ENCODE data around the gene PGC.

Gene PGC

DNA sequence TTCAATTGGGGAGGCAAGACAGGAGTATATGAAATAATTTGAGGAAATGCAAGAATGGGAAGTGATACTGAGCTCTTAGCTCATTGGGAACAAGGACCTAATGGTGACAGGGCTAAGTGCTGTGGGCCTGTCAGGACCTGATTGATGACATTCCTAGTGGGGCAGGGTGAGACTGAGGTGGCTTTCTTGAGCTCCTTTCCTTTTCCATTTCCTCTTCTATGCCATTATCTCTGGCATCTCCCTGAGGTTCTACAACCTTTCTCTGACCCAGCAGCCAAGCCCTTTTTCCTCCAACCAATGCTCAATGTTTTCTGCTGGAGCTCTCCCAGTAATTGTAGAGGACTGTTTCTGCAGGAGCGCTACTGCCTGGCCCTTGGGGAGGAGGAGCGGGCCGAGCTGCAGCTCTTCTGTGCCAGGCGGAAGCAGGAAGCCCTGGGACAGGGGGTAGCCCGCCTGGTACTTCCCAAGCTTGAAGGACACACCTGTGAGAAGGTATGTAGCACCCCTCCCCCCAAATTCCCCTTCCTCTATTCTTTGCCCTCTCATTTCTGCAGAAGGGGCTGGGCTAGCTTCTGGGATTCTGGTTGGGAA lies 37.5 kb upstream of the PGC start:
- H3K4me2 ChIP-seq (ENCODE audit: low read depth, low read length): no peak overlapping the region
- H3K9ac ChIP-seq (ENCODE audit: low read length): no peak overlapping the region
- peaks cover 7% of the 10 kb centered on the region; the same call in 1 of the 2 replicates for H3K4me1 ChIP-seq (ENCODE audit: low read length)
- DNase-seq: no peak
- no peak overlapping the region for H3K4me3 ChIP-seq (ENCODE audit: low read length)
- peaks cover 8% of the 10 kb centered on the region for H3F3A ChIP-seq (ENCODE audit: insufficient read depth, low read length)
- H3K9me3 ChIP-seq (replicated peaks; ENCODE audit: insufficient read depth, low read length): no peaks in the 10 kb centered on the region
- H2AFZ ChIP-seq (ENCODE audit: low read length): no peak overlapping the region
- H4K20me1 ChIP-seq (ENCODE audit: insufficient read depth, low read length): no peaks in the 10 kb centered on the region
- H3K36me3 ChIP-seq (replicated peaks; ENCODE audit: insufficient read depth, low read length): no peaks in the 10 kb centered on the region
- peaks cover 48% of the 10 kb centered on the region for H3K27me3 ChIP-seq (replicated peaks; ENCODE audit: insufficient read depth, low read length)
- TF ChIP-seq, protein P1, sequence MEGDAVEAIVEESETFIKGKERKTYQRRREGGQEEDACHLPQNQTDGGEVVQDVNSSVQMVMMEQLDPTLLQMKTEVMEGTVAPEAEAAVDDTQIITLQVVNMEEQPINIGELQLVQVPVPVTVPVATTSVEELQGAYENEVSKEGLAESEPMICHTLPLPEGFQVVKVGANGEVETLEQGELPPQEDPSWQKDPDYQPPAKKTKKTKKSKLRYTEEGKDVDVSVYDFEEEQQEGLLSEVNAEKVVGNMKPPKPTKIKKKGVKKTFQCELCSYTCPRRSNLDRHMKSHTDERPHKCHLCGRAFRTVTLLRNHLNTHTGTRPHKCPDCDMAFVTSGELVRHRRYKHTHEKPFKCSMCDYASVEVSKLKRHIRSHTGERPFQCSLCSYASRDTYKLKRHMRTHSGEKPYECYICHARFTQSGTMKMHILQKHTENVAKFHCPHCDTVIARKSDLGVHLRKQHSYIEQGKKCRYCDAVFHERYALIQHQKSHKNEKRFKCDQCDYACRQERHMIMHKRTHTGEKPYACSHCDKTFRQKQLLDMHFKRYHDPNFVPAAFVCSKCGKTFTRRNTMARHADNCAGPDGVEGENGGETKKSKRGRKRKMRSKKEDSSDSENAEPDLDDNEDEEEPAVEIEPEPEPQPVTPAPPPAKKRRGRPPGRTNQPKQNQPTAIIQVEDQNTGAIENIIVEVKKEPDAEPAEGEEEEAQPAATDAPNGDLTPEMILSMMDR (IDR thresholded peaks at IDR 0.05; ENCODE audit: low read length): no peak
- TF ChIP-seq EZH2 (optimal IDR thresholded peaks at IDR 0.05; ENCODE audit: low read depth, low read length) (no peak), EZH2phosphoT487 (IDR thresholded peaks at IDR 0.05; ENCODE audit: low read length) (no peak)
- no peak overlapping the region for H3K27ac ChIP-seq (ENCODE audit: low read length)
- H3K79me2 ChIP-seq (ENCODE audit: low read length): peaks cover 16% of the 10 kb centered on the region
- H3K9me2 ChIP-seq (replicated peaks; ENCODE audit: insufficient read depth, low read length): no peaks in the 10 kb centered on the region

DNA sequence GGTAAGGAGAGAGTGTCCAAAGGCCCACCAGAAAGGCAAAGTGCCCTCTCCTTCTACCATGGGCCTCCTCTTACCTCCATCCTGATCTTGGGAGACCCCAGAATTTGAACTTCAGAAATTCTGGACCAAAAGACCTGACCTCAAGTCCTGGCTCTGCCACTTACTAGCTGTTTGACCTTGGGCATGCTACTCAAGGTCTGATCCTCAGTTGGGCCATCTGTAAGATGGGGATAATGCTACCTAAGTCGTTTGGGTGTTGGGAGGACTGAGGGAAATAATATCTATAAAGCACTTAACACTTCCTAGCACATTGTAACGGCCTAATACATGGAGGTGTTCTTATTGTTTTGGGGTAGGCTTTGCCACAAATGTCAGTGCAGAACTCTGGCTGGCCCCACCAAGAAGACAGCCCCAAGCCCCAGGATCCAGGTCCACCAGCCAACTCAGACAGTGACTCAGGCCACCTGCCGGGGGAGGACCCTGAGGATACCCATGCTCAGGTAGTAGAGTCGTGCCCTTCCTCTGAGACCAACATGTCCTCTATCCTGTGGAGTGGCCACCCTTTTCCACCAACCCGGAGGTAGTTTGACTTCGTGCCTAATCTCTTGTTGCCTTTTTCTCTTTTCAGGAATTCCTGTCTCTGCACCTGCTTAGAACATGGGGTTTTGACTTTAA lies 36.0 kb upstream of the PGC start:
- H3K27me3 ChIP-seq (replicated peaks; ENCODE audit: insufficient read depth, low read length): peaks cover 48% of the 10 kb centered on the region
- no peaks in the 10 kb centered on the region for H3K36me3 ChIP-seq (replicated peaks; ENCODE audit: insufficient read depth, low read length)
- H3K79me2 ChIP-seq (ENCODE audit: low read length): peaks cover 6% of the 10 kb centered on the region
- H3K4me2 ChIP-seq (ENCODE audit: low read depth, low read length): no peak overlapping the region
- H2AFZ ChIP-seq (ENCODE audit: low read length): no peak overlapping the region
- H3K9me2 ChIP-seq (replicated peaks; ENCODE audit: insufficient read depth, low read length): no peaks in the 10 kb centered on the region
- H4K20me1 ChIP-seq (ENCODE audit: insufficient read depth, low read length): no peaks in the 10 kb centered on the region
- H3K9me3 ChIP-seq (replicated peaks; ENCODE audit: insufficient read depth, low read length): no peaks in the 10 kb centered on the region
- DNase-seq: no peak
- no peak overlapping the region for H3K9ac ChIP-seq (ENCODE audit: low read length)
- peaks cover 9% of the 10 kb centered on the region for H3K4me1 ChIP-seq (ENCODE audit: low read length)
- H3K4me3 ChIP-seq (ENCODE audit: low read length): no peak overlapping the region
- H3K27ac ChIP-seq (ENCODE audit: low read length): no peak overlapping the region
- TF ChIP-seq, protein P1 (IDR thresholded peaks at IDR 0.05; ENCODE audit: low read length): no peak
- no peak for TF ChIP-seq EZH2 (optimal IDR thresholded peaks at IDR 0.05; ENCODE audit: low read depth, low read length)
- no peak for TF ChIP-seq EZH2phosphoT487 (IDR thresholded peaks at IDR 0.05; ENCODE audit: low read length)
- H3F3A ChIP-seq (ENCODE audit: insufficient read depth, low read length): peaks cover 8% of the 10 kb centered on the region; the same call in 1 of the 2 replicates

DNA sequence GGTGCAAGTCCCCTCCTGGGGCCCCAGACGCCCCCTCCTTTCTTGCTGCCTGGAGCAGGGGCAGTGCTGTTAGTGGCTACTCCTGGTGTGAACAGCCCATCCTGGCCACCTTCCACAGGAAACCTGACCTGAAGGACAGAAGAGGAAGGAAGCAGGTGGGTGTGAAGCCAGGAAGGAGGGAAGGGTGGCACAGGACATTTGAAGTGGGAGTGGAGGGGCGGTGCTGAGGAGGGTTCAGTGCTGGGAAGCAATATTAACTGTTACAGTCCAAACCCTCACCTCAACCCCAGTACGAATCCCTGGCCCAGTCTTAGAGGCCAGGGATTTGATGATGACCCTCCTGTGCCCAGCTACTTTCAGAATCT lies 34.2 kb upstream of the PGC start:
- H3K4me1 ChIP-seq (ENCODE audit: low read length): peaks cover 9% of the 10 kb centered on the region
- no peak overlapping the region for H3K4me2 ChIP-seq (ENCODE audit: low read depth, low read length)
- TF ChIP-seq EZH2 (optimal IDR thresholded peaks at IDR 0.05; ENCODE audit: low read depth, low read length) (no peak), EZH2phosphoT487 (IDR thresholded peaks at IDR 0.05; ENCODE audit: low read length) (no peak)
- TF ChIP-seq, protein P1 (IDR thresholded peaks at IDR 0.05; ENCODE audit: low read length): no peak
- no peaks in the 10 kb centered on the region for H3K9me2 ChIP-seq (replicated peaks; ENCODE audit: insufficient read depth, low read length)
- H3K79me2 ChIP-seq (ENCODE audit: low read length): no peaks in the 10 kb centered on the region
- H3K36me3 ChIP-seq (replicated peaks; ENCODE audit: insufficient read depth, low read length): no peaks in the 10 kb centered on the region
- H3K9ac ChIP-seq (ENCODE audit: low read length): no peak overlapping the region
- H3K27me3 ChIP-seq (replicated peaks; ENCODE audit: insufficient read depth, low read length): peaks cover 48% of the 10 kb centered on the region
- no peak overlapping the region for H2AFZ ChIP-seq (ENCODE audit: low read length)
- no peaks in the 10 kb centered on the region for H3K9me3 ChIP-seq (replicated peaks; ENCODE audit: insufficient read depth, low read length)
- H4K20me1 ChIP-seq (ENCODE audit: insufficient read depth, low read length): no peaks in the 10 kb centered on the region
- no peak overlapping the region for H3K4me3 ChIP-seq (ENCODE audit: low read length)
- no peaks in the 10 kb centered on the region for H3F3A ChIP-seq (ENCODE audit: insufficient read depth, low read length)
- no peak for DNase-seq
- no peak overlapping the region for H3K27ac ChIP-seq (ENCODE audit: low read length)

Measured in MM.1S (cell line).